ENCODE data around the gene ZNF320.

DNA sequence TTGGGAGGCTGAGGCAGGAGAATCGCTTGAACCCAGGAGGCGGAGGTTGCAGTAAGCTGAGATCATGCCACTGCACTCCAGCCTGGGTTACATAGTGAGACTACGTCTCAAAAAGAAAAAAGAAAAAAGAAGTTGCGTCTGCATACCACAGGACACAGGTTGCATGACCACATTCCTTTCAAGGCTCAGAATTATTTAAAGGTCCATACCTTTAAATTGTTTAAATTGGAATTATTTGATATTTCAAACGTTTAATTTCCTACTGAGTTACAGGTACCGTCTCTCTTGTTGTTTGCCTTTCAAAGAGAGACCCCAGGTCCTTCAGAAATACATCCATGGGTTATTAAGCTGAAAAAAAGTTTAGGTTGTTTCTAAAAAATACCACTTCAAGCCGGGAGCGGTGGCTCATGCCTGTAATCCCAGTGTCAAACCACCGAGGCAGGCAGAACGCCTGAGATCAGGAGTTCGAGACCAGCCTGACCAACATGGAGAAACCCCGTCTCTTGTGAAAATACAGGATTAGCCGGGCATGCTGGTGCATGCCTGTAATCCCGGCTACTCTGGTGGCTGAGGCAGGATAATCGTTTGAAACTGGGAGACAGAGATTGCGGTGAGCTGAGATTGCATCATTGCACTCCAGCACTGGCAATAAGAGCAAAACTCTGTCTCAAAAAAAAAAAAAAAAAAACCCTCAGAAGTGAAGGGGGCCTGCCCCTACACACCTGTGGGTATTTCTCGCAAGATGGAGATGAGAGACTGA, 46.6 kb upstream of the ZNF320 start:
- TF ChIP-seq GATA2 (IDR thresholded peaks at IDR 0.05; ENCODE audit: low read depth, low read length) = no peak
- no peak for TF ChIP-seq GATA3 (IDR thresholded peaks at IDR 0.05; ENCODE audit: low read depth, low read length)

Measured in SH-SY5Y (cell line).